Muscle of arm (tissue), 12 donors: ENCODE results near the gene GMDS. TPM values are rescaled to one million over a fixed set of nuclear protein-coding genes. Genes with fewer than 3 reads are reported as not detected.

Experiments
- DNase-seq: peaks from one replicate; pipeline ENCODE4 v3.0.0-alpha.2; 2013
- polyA plus RNA-seq, 12 donors: library from polyadenylated mRNA; unstranded; fragments of 120-200 nt; gene quantifications; one replicate each; pipeline ENCODE4 v1.2.1, GENCODE V29; 2013; ENCODE audit not compliant: insufficient read length in 12 of 12

GMDS gene
- polyA plus RNA-seq, 12 donors: 8.6 to 22.6 (median 10.5) TPM; not detected in 1

DNA sequence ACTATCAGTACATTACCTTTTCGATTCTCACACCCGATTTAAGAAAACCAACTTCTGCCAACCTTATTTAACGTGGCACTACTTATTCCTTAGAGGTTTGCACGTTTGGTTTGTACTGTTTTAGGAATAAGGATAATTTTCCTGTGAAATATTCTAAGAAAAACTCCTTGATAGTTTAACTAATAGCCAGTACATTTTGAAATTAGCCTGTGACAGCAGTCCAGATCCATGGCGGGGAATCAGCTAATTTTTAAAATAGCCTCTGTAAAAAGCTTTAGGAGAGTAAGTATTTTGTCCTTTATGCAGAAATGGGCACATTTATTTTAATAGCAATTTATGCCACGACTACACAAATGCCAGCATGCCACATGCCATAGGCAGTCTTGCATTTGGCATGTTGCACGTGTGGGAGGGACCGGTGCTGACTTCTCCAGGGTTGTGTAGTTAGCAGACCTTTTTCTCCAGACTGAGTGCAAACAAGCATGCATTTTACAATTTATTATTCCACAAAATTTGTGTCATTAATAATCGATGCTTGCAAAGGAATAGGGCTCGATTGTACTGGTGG is 629.5 kb downstream of the GMDS start:
- DNase-seq: no peak

DNA sequence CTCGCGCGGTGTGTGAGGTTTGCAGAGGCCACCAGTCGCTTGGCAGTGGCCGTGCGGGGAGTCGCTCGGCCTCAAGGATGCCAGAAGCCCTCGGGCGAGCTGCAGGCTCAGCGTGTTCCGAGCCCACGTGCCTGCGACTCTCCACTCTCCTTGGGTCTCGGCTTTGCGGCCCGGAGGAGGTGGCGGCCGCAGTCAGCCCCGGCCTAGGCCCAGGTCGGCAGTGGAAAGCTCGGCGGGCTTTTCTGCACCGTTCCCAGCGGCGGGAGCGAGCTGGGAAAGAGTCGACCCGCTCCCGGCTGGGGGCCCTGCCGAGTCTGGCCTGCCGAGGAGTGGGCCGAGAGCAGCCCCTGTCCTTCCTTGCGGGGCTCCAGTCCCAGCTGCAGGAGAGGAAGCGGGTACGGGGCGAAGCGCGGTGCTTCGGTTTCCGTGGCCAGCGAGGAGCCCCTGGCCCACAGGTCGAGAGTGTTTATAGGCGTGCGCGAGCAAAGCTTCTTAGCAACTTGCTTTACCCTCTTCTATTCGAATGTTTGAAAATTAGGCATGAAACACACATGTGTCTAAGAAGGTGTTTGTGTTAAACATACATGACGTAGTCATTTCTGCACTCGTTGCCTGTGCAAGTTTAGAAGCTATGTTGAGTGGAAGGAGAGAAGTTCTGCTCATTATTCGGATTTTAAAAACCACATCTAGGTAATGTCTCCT is 630.1 kb downstream of the GMDS start:
- no peak for DNase-seq

GRCh38 chr6:1614448-1615150 is 630.8 kb downstream of the GMDS start:
- no peak for DNase-seq

GRCh38 chr6:1613688-1614447 is 631.5 kb downstream of the GMDS start:
- no peak for DNase-seq

GRCh38 chr6:1613346-1613687 is 632.1 kb downstream of the GMDS start:
- DNase-seq: no peak

GRCh38 chr6:1612974-1613306 is 632.5 kb downstream of the GMDS start:
- no peak for DNase-seq

- no peak for DNase-seq
These were observed 633.0 kb downstream of the GMDS start for GRCh38 chr6:1612299-1612973.

DNA sequence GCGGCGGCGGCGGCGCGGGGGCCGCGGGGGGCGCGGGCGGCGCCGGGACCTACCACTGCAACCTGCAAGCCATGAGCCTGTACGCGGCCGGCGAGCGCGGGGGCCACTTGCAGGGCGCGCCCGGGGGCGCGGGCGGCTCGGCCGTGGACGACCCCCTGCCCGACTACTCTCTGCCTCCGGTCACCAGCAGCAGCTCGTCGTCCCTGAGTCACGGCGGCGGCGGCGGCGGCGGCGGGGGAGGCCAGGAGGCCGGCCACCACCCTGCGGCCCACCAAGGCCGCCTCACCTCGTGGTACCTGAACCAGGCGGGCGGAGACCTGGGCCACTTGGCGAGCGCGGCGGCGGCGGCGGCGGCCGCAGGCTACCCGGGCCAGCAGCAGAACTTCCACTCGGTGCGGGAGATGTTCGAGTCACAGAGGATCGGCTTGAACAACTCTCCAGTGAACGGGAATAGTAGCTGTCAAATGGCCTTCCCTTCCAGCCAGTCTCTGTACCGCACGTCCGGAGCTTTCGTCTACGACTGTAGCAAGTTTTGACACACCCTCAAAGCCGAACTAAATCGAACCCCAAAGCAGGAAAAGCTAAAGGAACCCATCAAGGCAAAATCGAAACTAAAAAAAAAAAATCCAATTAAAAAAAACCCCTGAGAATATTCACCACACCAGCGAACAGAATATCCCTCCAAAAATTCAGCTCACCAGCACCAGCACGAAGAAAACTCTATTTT is 633.7 kb downstream of the GMDS start:
- no peak for DNase-seq

DNA sequence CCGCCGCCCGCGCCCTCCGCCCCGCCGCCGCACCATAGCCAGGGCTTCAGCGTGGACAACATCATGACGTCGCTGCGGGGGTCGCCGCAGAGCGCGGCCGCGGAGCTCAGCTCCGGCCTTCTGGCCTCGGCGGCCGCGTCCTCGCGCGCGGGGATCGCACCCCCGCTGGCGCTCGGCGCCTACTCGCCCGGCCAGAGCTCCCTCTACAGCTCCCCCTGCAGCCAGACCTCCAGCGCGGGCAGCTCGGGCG is 634.2 kb downstream of the GMDS start:
- DNase-seq: no peak

GRCh38 chr6:1610497-1611321 is 634.7 kb downstream of the GMDS start:
- no peak for DNase-seq

- DNase-seq: peak; percentile 89
These were observed 635.5 kb downstream of the GMDS start, which contains the start of gene FOXC1 for GRCh38 chr6:1609648-1610496. Gene FOXC1 (plus strand): TSS chr6:1609915. CDS start chr6:1610446, 531 bp downstream.

- DNase-seq: no peak
These were observed 636.3 kb downstream of the GMDS start for GRCh38 chr6:1609041-1609647.

DNA sequence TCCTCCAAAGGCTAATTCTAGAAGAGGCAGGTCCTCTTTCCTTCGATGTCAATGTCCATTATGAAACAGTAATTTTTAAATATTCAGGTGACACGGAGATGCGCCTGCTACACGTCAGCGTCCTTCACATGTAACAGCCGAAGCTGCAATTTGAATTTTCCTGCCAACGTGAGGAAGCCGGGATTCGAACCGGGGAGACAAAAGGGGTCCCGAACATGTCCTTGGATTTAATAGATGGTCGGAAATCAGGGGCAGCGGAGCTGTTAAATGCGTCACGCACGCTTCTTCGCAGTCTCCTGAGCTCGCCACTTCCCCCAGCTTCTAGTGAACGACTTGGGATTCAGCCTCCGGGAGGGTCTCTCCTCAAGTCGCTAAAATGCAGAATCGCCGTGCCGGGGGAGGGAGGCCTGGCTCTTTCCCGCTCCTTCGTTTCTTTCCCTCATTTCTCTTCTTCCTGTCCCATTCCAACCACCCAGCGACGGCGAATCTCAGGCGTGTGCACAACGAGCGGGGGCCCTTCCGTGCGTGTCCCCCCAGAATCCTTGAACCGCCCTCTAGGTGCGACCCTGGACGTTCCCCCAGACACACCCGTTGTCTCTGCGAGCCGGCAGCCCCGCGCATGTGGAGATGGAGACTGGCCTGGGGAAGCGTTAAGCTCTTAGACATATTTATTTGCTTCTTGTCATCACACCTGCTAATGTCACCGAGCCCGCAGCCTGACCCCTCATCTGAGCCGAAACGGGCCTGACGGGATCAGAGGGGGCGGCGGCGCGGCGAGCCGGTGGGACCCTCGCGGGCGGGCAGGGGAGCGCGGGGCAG is 637.0 kb downstream of the GMDS start:
- no peak for DNase-seq

- DNase-seq: no peak
These were observed 637.7 kb downstream of the GMDS start for GRCh38 chr6:1607516-1608221.

DNA sequence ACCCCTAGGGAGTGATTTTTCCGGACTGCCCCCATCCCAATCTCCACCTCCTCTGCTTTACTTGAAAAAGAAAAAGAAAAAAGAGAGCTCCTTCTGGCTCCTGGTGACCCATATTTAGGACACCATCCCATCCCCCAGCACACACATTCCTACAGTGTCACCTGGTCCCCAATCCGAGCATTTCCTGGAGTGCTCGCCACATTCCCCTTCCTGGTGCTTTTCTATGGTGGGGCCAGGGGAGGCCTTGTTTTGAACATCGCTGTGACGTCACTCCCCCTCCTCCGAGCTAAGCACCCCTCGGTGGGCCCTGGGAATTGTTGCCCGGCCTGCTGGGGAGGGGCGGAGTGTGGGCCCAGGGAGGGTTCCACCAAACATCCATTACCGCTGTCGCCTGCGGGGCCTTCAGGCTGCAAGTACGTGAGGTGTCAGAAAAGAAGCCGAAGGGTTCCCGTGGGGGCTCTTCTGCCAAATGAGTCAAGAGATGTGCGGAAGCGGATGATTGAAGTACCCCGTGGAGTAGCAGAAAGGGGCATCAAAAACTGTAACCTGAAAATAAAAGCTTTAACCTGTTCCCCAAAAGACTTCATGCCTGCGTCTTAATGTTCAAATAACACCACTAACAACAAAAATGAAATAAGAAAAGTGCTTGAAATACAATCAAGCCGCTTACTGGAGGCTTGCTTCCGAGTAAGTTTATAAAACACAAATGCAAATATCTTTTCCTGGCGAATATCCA is 638.5 kb downstream of the GMDS start:
- DNase-seq: no peak

DNA sequence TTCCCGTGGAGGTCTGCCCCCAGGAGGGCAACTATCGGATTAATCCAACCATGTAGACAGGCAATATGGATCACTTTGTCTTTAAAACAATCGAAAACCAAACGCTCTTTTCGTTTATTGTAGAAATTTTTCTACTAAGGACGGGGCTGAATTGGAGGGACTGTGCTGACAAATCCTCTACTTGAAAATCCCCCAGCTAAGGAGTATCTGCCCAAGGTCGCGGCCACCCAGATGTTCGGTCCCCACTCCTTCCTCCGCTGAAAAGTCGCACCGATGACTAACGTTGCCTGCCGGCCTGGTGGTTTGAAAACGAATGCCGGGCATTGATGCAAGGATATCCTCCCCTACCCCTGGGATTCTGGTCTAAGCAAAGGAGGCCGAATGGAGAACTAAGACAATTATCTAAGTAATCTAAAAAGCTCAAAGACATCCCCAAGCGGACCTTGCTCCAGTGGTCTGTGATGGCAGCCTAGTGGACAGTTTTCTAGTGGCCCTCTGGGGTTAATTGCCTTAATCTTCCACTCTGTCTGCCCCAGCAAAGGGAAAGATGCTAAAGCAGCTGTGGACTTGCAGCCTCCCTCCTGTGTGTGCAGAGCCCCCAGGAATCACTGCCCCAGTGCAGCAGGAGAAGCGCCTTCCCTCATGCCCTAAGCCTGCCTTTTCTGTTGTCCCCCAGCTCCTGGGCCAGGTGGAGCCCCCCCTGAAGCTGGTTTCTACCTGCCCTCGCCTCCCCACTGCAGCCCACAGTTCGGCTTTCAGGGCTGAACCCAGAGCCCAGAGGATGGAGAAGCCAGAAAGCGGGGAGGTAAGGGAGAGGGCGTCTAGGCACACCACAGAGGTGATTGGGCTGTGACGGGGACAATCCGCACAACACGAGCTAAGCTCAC is 639.3 kb downstream of the GMDS start:
- no peak for DNase-seq
